Sigmoid colon (tissue), 7 donors: Measurements from ENCODE around the gene MICOS13. TPM values are rescaled to one million over a fixed set of nuclear protein-coding genes. Genes with fewer than 3 reads are reported as not detected.

Source experiments
- DNase-seq: peaks from one replicate; pipeline ENCODE4 v3.0.0-alpha.2; 2019
- H3K27ac ChIP-seq, 4 donors: fragments of 200-600 bp; sonication (generic); one replicate each; pipeline ENCODE4 v1.5.1; 2016 to 2019; ENCODE audit warnings: mild to moderate bottlenecking in 1 of 4
- H3K27me3 ChIP-seq, 3 donors: fragments of 200-600 bp; sonication (generic); one replicate each; pipeline ENCODE4 v1.5.1; 2019; ENCODE audit warnings: mild to moderate bottlenecking in 1 of 3
- H3K36me3 ChIP-seq, 4 donors: fragments of 200-600 bp; sonication (generic); one replicate each; pipeline ENCODE4 v1.5.1; 2016 to 2019
- H3K4me1 ChIP-seq, 4 donors: fragments of 200-600 bp; sonication (generic); one replicate each; pipeline ENCODE4 v1.5.1; 2017 to 2019
- H3K4me3 ChIP-seq, 4 donors: fragments of 200-600 bp; sonication (generic); one replicate each; pipeline ENCODE4 v1.5.1; 2017 to 2019; ENCODE audit warnings: mild to moderate bottlenecking in 2 of 4, moderate library complexity in 1 of 4
- H3K9me3 ChIP-seq, 4 donors: fragments of 200-600 bp in 3 of 4; sonication (generic) in 3 of 4; one replicate each; pipeline versions ENCODE4 v1.5.1 to v1.6.1; 2013 to 2019
- CTCF ChIP-seq, 4 experiments: fragments of 450-650 bp in 3 of 4; fragments of 200-600 bp in 1 of 4; IDR thresholded peaks; one replicate each; pipeline ENCODE4 v1.5.1; 2016 to 2019; ENCODE audit warnings: antibody characterized with exemption in 4 of 4, mild to moderate bottlenecking in 3 of 4, moderate library complexity in 2 of 4
- EP300 ChIP-seq, 4 donors: sonication (generic); formaldehyde crosslinking; IDR thresholded peaks; one replicate each; pipeline ENCODE4 v1.6.1; 2017; ENCODE audit warnings: antibody characterized with exemption in 4 of 4
- POLR2A ChIP-seq, 2 donors: fragments of 450-650 bp; IDR thresholded peaks; one replicate each; pipeline ENCODE4 v1.6.1; 2016; ENCODE audit warnings: antibody characterized with exemption in 2 of 2, mild to moderate bottlenecking in 2 of 2, moderate library complexity in 2 of 2
- POLR2AphosphoS5 ChIP-seq, 4 donors: sonication (generic); formaldehyde crosslinking; IDR thresholded peaks; one replicate each; pipeline ENCODE4 v1.6.1; 2017; ENCODE audit warnings: antibody characterized with exemption in 4 of 4
- WGBS, 2 donors: extraction: QIAGEN DNeasy Blood & Tissue Kit; methylation state at CpG; one replicate each; pipeline ENCODE4 v1.1.7; 2013; 5-methylcytosine and 5-hydroxymethylcytosine counted together
- intact Hi-C: fragments of 100-400 bp; cut with DNase I; formaldehyde crosslinking; loops from one replicate; pipeline ENCODE4 v1.15.1; 2023
- polyA plus RNA-seq, 3 donors: library from polyadenylated mRNA; stranded (reverse); fragments of 200-250 nt; gene quantifications; one replicate each; pipeline ENCODE4 v1.2.3, GENCODE V29; 2013
- total RNA-seq, 4 donors: library from RNA; depleted of rRNA; stranded (reverse); fragments of >200 nt; gene quantifications; one replicate each; pipeline ENCODE4 v1.1.0, GENCODE V29; 2016
- donor health status: healthy with polysubstance abuse.
- donor health status: Bipolar disorder and iron deficiency.
- donor health status: healthy.

The MICOS13 gene
- total and polyA plus RNA-seq, 7 donors = 39.6 to 160 (median 87.8) TPM

- peaks cover 0 to 17% (median 7%) of the 10 kb centered on the region in 4 donors for H3K4me1 ChIP-seq
- H3K27me3 ChIP-seq = no peaks in the 10 kb centered on the region
- intact Hi-C loops = no loop called here
- H3K4me3 ChIP-seq = no peak overlapping the region
- TF ChIP-seq POLR2A (IDR thresholded peaks at IDR 0.05) (no peak), POLR2AphosphoS5 (IDR thresholded peaks at IDR 0.05) (no peak)
- H3K36me3 ChIP-seq = peaks cover 0 to 65% (median 32%) of the 10 kb centered on the region in 4 donors
- H3K27ac ChIP-seq = no peak overlapping the region
- DNase-seq = no peak
- WGBS, 2 donors = 98 to 99% methylated on average over 9 of the region's 9 CpGs
- no peaks in the 10 kb centered on the region for H3K9me3 ChIP-seq
Measured at GRCh38 chr19:5713228-5713627, 32.9 kb upstream of the MICOS13 start.

GRCh38 chr19:5711713-5712161 is 31.4 kb upstream of the MICOS13 start:
- H3K27me3 ChIP-seq = no peaks in the 10 kb centered on the region
- peak; percentile 51 for DNase-seq
- intact Hi-C loops = no loop called here
- peaks cover 0 to 73% (median 47%) of the 10 kb centered on the region in 4 donors for H3K36me3 ChIP-seq
- H3K4me1 ChIP-seq = peaks cover 0 to 7% (median 0%) of the 10 kb centered on the region in 4 donors
- WGBS, 2 donors = 90 to 92% methylated on average over 25 of the region's 25 CpGs
- TF ChIP-seq EP300 (IDR thresholded peaks at IDR 0.05) = no peak
- no peak for TF ChIP-seq POLR2A (IDR thresholded peaks at IDR 0.05)
- no peak for TF ChIP-seq POLR2AphosphoS5 (IDR thresholded peaks at IDR 0.05)
- TF ChIP-seq CTCF (IDR thresholded peaks at IDR 0.05) = no peak
- H3K27ac ChIP-seq = no peak overlapping the region
- no peaks in the 10 kb centered on the region for H3K9me3 ChIP-seq
- H3K4me3 ChIP-seq = no peak overlapping the region

GRCh38 chr19:5711025-5711424 is 30.7 kb upstream of the MICOS13 start:
- DNase-seq = peak; percentile 43
- H3K4me3 ChIP-seq = no peak overlapping the region
- no peaks in the 10 kb centered on the region for H3K27me3 ChIP-seq
- no peak overlapping the region for H3K27ac ChIP-seq
- no peaks in the 10 kb centered on the region for H3K9me3 ChIP-seq
- H3K4me1 ChIP-seq = peaks cover 0 to under 1% (median 0%) of the 10 kb centered on the region in 4 donors
- intact Hi-C loops = no loop called here
- peaks cover 0 to 80% (median 54%) of the 10 kb centered on the region in 4 donors for H3K36me3 ChIP-seq
- 93% methylated on average over 8 of the region's 8 CpGs for WGBS, 2 donors
- TF ChIP-seq EP300 (IDR thresholded peaks at IDR 0.05) = no peak
- TF ChIP-seq CTCF (IDR thresholded peaks at IDR 0.05) = no peak
- no peak for TF ChIP-seq POLR2A (IDR thresholded peaks at IDR 0.05)
- no peak for TF ChIP-seq POLR2AphosphoS5 (IDR thresholded peaks at IDR 0.05)

- Histone ChIP-seq H3K4me3 (no peak overlapping the region), H3K27ac (no peak overlapping the region), H3K4me1 (no peaks in the 10 kb centered on the region), H3K36me3 (peaks cover 12 to 97% (median 68%) of the 10 kb centered on the region in 4 donors), H3K27me3 (no peaks in the 10 kb centered on the region), H3K9me3 (no peaks in the 10 kb centered on the region)
- WGBS, 2 donors = 95 to 96% methylated on average over 37 of the region's 37 CpGs
- peak; percentile 60 for DNase-seq
- intact Hi-C loops = no loop called here
- TF ChIP-seq EP300 (IDR thresholded peaks at IDR 0.05) = no peak
- TF ChIP-seq POLR2AphosphoS5 (IDR thresholded peaks at IDR 0.05) = no peak
- TF ChIP-seq POLR2A (IDR thresholded peaks at IDR 0.05) = no peak
- no peak for TF ChIP-seq CTCF (IDR thresholded peaks at IDR 0.05)
Measured at GRCh38 chr19:5707576-5708575, 27.6 kb upstream of the MICOS13 start.

GRCh38 chr19:5706876-5707573 is 26.7 kb upstream of the MICOS13 start:
- no peak for DNase-seq
- intact Hi-C loops = no loop called here
- Histone ChIP-seq H3K4me3 (no peak overlapping the region), H3K36me3 (peaks cover 12 to 89% (median 60%) of the 10 kb centered on the region in 4 donors), H3K9me3 (no peaks in the 10 kb centered on the region), H3K27me3 (no peaks in the 10 kb centered on the region), H3K27ac (no peak overlapping the region), H3K4me1 (no peaks in the 10 kb centered on the region)
- TF ChIP-seq EP300 (IDR thresholded peaks at IDR 0.05) (no peak), POLR2AphosphoS5 (IDR thresholded peaks at IDR 0.05) (no peak), POLR2A (IDR thresholded peaks at IDR 0.05) (no peak), CTCF (IDR thresholded peaks at IDR 0.05) (no peak)
- 96% methylated on average over 35 of the region's 35 CpGs for WGBS, 2 donors
